ENCODE results near the gene DENND1A. TPM values are rescaled to one million over a fixed set of nuclear protein-coding genes. Genes with fewer than 3 reads are reported as not detected.
"Not testable (repeated sequence)": the region's sequence is repeated elsewhere in the genome, so short reads cannot be mapped to it uniquely, and the experiment has no call there.

DENND1A gene
- total RNA-seq, 1 experiment from 2014 or later: 19.7 TPM

DNA sequence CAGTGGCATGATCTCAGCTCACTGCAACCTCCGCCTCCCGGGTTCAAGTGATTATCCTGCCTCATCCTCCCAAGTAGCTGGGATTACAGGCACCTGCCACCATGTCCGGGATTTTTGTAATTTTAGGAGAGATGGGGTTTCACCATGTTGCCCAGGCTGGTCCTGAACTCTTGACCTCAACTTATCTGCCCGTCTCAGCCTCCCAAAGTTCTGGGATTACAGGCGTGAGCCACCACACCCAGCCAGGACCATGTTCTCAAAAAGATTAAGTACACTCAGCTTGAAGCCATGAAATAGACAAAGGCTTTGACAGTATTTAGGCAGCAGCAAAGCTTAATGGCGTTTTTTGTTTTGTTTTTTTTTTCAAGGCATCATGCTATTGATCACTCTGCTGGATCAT is 44.1 kb downstream of the DENND1A start:
- H3K27me3 ChIP-seq (ENCODE audit: control insufficient read depth, insufficient read depth, low read length); H3K4me3 ChIP-seq (ENCODE audit: low read depth in 2 of 2, low read length in 2 of 2); H3K36me3 ChIP-seq (ENCODE audit: control insufficient read depth, insufficient read depth, low read length); POLR2A ChIA-PET; intact Hi-C loops (cut with micrococcal nuclease; ENCODE audit: unreplicated experiment); CTCF ChIA-PET; H3K4me1 ChIP-seq (ENCODE audit: control insufficient read depth, insufficient read depth, low read length); in situ Hi-C loops (cut with HindIII; ENCODE audit: low pct_unique_long_range_greater_than_20kb, low sequenced_read_pairs); H3K9me3 ChIP-seq (ENCODE audit: control insufficient read depth, insufficient read depth, low read depth, low read length); H3K27ac ChIP-seq (ENCODE audit: low read length); ATAC-seq; DNase-seq (ENCODE audit: low read depth, low spot score); BruUV-seq (replicated peaks): not testable (repeated sequence)

DNA sequence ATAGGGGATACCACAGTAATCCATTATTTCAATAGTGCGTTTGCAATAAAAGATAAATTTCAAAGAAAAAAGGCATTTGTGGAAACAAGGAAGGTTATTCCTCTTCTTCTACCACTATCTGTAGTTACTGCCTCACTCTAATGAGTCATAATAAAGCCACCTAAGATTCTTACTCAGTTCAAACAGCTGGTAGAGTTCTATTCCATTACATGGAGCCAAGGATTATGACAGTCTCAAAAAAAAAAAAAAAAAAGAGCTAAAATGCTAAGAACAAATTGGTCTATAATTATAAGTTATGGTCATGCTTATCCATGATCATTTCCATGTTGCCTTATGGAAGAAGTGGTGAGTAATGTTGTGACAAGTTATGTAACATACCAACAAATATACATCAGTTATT is 46.3 kb downstream of the DENND1A start:
- ATAC-seq: no peak
- Histone ChIP-seq H3K4me1 (ENCODE audit: control insufficient read depth, insufficient read depth, low read length) (no peaks in the 10 kb centered on the region), H3K9me3 (ENCODE audit: control insufficient read depth, insufficient read depth, low read depth, low read length) (no peaks in the 10 kb centered on the region), H3K27me3 (ENCODE audit: control insufficient read depth, insufficient read depth, low read length) (no peaks in the 10 kb centered on the region), H3K4me3 (ENCODE audit: low read depth in 2 of 2, low read length in 2 of 2) (no peak overlapping the region), H3K36me3 (ENCODE audit: control insufficient read depth, insufficient read depth, low read length) (no peaks in the 10 kb centered on the region), H3K27ac (ENCODE audit: low read length) (no peak overlapping the region)
- ChIA-PET POLR2A (no interaction called here), CTCF (no interaction called here)
- no peak for TF ChIP-seq TCF7L2 (IDR thresholded peaks at IDR 0.05; ENCODE audit: low read depth, low read length)
- TF ChIP-seq POLR2AphosphoS5 (IDR thresholded peaks at IDR 0.05; ENCODE audit: low read depth, low read length): no peak
- TF ChIP-seq SIN3A (IDR thresholded peaks at IDR 0.05; ENCODE audit: borderline replicate concordance, insufficient read depth, low read depth, low read length): no peak
- TF ChIP-seq, protein P1, sequence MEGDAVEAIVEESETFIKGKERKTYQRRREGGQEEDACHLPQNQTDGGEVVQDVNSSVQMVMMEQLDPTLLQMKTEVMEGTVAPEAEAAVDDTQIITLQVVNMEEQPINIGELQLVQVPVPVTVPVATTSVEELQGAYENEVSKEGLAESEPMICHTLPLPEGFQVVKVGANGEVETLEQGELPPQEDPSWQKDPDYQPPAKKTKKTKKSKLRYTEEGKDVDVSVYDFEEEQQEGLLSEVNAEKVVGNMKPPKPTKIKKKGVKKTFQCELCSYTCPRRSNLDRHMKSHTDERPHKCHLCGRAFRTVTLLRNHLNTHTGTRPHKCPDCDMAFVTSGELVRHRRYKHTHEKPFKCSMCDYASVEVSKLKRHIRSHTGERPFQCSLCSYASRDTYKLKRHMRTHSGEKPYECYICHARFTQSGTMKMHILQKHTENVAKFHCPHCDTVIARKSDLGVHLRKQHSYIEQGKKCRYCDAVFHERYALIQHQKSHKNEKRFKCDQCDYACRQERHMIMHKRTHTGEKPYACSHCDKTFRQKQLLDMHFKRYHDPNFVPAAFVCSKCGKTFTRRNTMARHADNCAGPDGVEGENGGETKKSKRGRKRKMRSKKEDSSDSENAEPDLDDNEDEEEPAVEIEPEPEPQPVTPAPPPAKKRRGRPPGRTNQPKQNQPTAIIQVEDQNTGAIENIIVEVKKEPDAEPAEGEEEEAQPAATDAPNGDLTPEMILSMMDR (IDR thresholded peaks at IDR 0.05): no peak
- TF ChIP-seq, protein P2, sequence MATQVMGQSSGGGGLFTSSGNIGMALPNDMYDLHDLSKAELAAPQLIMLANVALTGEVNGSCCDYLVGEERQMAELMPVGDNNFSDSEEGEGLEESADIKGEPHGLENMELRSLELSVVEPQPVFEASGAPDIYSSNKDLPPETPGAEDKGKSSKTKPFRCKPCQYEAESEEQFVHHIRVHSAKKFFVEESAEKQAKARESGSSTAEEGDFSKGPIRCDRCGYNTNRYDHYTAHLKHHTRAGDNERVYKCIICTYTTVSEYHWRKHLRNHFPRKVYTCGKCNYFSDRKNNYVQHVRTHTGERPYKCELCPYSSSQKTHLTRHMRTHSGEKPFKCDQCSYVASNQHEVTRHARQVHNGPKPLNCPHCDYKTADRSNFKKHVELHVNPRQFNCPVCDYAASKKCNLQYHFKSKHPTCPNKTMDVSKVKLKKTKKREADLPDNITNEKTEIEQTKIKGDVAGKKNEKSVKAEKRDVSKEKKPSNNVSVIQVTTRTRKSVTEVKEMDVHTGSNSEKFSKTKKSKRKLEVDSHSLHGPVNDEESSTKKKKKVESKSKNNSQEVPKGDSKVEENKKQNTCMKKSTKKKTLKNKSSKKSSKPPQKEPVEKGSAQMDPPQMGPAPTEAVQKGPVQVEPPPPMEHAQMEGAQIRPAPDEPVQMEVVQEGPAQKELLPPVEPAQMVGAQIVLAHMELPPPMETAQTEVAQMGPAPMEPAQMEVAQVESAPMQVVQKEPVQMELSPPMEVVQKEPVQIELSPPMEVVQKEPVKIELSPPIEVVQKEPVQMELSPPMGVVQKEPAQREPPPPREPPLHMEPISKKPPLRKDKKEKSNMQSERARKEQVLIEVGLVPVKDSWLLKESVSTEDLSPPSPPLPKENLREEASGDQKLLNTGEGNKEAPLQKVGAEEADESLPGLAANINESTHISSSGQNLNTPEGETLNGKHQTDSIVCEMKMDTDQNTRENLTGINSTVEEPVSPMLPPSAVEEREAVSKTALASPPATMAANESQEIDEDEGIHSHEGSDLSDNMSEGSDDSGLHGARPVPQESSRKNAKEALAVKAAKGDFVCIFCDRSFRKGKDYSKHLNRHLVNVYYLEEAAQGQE (IDR thresholded peaks at IDR 0.05; ENCODE audit: insufficient read depth in 1 of 2, low read depth in 2 of 2, low read length in 1 of 2): no peak
- in situ Hi-C loops (cut with HindIII; ENCODE audit: low pct_unique_long_range_greater_than_20kb, low sequenced_read_pairs) (no loop called here), intact Hi-C loops (cut with micrococcal nuclease; ENCODE audit: unreplicated experiment) (no loop called here)
- DNase-seq (ENCODE audit: low read depth, low spot score): no peak
- BruUV-seq (replicated peaks): no TSS peak

DNA sequence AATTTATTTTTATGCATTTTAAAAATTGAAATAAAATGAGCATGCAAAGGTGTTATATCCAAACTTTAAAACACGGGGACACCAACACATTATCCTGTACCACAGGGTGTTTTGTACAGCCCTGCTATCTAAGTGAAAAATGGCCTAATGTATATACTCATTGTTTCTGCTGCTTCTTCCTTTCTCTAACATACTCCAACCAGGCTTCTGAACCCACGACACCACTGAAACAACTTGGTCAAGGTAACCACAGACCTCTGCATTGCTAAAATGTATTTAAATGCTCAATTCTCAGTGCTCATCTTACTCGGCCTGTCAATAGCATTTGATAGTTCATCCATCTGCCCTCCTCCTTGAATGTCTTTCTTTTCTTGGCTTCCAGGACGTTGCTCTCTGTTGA is 48.3 kb downstream of the DENND1A start:
- ChIA-PET CTCF (no interaction called here), POLR2A (no interaction called here)
- H3K27me3 ChIP-seq (ENCODE audit: control insufficient read depth, insufficient read depth, low read length): no peaks in the 10 kb centered on the region
- no TSS peak for BruUV-seq (replicated peaks)
- no peak for DNase-seq (ENCODE audit: low read depth, low spot score)
- in situ Hi-C loops (cut with HindIII; ENCODE audit: low pct_unique_long_range_greater_than_20kb, low sequenced_read_pairs): no loop called here
- TF ChIP-seq, protein P2 (IDR thresholded peaks at IDR 0.05; ENCODE audit: insufficient read depth in 1 of 2, low read depth in 2 of 2, low read length in 1 of 2): no peak
- TF ChIP-seq, protein P1 (IDR thresholded peaks at IDR 0.05): no peak
- no peak for TF ChIP-seq SIN3A (IDR thresholded peaks at IDR 0.05; ENCODE audit: borderline replicate concordance, insufficient read depth, low read depth, low read length)
- TF ChIP-seq TCF7L2 (IDR thresholded peaks at IDR 0.05; ENCODE audit: low read depth, low read length): no peak
- no peak for TF ChIP-seq POLR2AphosphoS5 (IDR thresholded peaks at IDR 0.05; ENCODE audit: low read depth, low read length)
- no peaks in the 10 kb centered on the region for H3K4me1 ChIP-seq (ENCODE audit: control insufficient read depth, insufficient read depth, low read length)
- intact Hi-C loops (cut with micrococcal nuclease; ENCODE audit: unreplicated experiment): no loop called here
- no peaks in the 10 kb centered on the region for H3K9me3 ChIP-seq (ENCODE audit: control insufficient read depth, insufficient read depth, low read depth, low read length)
- H3K27ac ChIP-seq (ENCODE audit: low read length): no peak overlapping the region
- no peak overlapping the region for H3K4me3 ChIP-seq (ENCODE audit: low read depth in 2 of 2, low read length in 2 of 2)
- H3K36me3 ChIP-seq (ENCODE audit: control insufficient read depth, insufficient read depth, low read length): no peaks in the 10 kb centered on the region
- no peak for ATAC-seq
